Measurements from ENCODE around the gene SLC20A1. TPM values are rescaled to one million over a fixed set of nuclear protein-coding genes. Genes with fewer than 3 reads are reported as not detected.

Gene SLC20A1
- polyA plus RNA-seq, 1 donor from 2014 or later, result 19.3 TPM

DNA sequence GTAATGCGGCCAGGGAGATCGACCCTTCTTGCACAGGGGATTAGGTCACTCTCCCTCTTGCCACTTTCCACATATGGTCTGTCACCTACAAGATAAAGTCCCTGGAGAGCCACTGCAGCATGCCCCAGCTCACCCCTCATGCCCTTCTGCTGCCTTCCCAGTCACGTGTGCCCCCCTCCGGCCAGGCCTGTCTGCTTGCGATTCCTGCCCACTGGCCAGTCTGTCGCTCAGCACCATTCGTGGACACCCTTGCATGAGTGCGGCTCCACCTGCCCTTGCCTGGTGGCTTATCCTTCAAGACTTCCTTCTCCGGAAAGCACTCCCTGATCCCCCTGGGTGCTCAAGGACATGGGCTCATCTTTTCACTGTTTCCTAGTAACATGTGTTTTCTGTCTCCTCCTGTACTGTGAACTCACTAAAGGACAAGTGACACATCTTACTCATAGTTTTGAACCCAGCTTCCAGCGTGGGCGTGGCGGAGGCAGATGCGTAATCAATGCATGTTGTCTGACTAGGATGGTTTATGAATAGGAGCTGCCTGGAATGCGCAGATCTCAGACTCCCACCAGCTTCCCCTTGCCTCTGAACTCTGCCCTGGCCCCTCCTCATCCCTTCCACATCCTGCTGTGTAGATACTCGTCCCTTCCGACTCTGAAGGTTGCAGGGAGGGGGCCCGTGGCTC is 67.3 kb downstream of the SLC20A1 start:
- H3K4me1 Mint-ChIP-seq, result peaks cover 16 to 32% (median 29%) of the 10 kb centered on the region in 3 donors
- H3K27ac Mint-ChIP-seq, result peak overlapping the region in 2 of 3 donors; percentile 24 to 56
- H3K36me3 Mint-ChIP-seq, result peaks cover 2% of the 10 kb centered on the region
- H3K4me3 Mint-ChIP-seq, result no peak overlapping the region
- H3K27me3 Mint-ChIP-seq, result peaks cover 2% of the 10 kb centered on the region
- peaks cover 1 to 4% (median 4%) of the 10 kb centered on the region in 3 donors for H3K9me3 Mint-ChIP-seq

Other genes starting within 250 kb of the SLC20A1 start
- gene RGPD8, start 212.3 kb upstream of the SLC20A1 start, polyA plus RNA-seq, result 3.8 TPM
- 1.3 TPM for gene TTL, start 163.8 kb upstream of the SLC20A1 start, polyA plus RNA-seq
- 18.5 TPM for gene POLR1B, start 103.5 kb upstream of the SLC20A1 start, polyA plus RNA-seq
- gene CHCHD5, start 61.3 kb upstream of the SLC20A1 start, polyA plus RNA-seq, result 39.7 TPM
- gene NT5DC4, start 75.1 kb downstream of the SLC20A1 start, polyA plus RNA-seq, result not detected
- gene CKAP2L, start 118.7 kb downstream of the SLC20A1 start, polyA plus RNA-seq, result not detected
- gene IL1A, start 138.6 kb downstream of the SLC20A1 start, polyA plus RNA-seq, result not detected
- not detected for gene IL1B, start 190.8 kb downstream of the SLC20A1 start, polyA plus RNA-seq